Skin epidermis (tissue), 12 donors: ENCODE results near the gene CROCC2.

ENCODE experiments used
- H3K27ac ChIP-seq, 21 experiments: fragments of 200-600 bp; sonication (generic) in 11 of 21; one replicate each; pipeline ENCODE4 v1.5.0; 2020; ENCODE audit warnings: mild to moderate bottlenecking in 3 of 21, inconsistent platforms in 2 of 21, moderate library complexity in 2 of 21
- H3K4me3 ChIP-seq, 7 experiments: fragments of 200-600 bp; sonication (generic) in 2 of 7; one replicate each; pipeline ENCODE4 v1.5.0; 2020; ENCODE audit warnings: inconsistent platforms in 2 of 7, mild to moderate bottlenecking in 2 of 7, moderate library complexity in 1 of 7

Gene CROCC2

DNA sequence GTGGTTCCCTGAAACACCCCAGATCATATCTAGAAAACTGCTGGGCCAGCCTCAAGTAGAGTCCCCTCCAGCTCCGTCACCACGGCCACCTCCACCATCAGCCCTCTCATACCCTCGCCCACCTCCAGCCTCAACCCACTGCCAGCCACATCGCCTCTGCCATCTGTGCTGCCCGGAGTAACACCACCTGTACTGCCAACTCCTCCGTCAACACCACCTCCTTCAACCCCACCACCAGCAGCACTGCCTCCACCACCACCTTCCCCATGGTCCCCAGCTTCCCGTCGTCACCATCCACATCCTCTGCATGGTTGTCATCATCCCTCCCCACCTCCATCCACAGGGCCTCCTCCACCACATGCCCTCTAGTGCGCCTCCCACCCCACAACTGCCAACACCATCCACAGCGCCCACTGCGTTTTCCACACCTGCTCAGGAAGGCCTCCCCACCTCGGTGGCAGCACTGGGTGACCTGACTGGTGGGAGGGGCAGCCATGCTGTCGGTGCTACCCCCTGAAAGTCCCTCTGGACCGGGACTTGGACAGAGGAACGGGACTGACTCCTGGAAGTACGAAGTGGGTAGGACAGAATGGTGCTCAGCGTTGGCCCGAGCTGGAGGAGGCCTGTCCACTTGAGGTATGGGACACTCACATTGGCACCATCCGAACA is 93.9 kb downstream of the CROCC2 start:
- peak overlapping the region; percentile 20 to 54 (median 46) for H3K4me3 ChIP-seq
- peak overlapping the region in 8 of 21 experiments; percentile 51 to 93 (median 84) for H3K27ac ChIP-seq

DNA sequence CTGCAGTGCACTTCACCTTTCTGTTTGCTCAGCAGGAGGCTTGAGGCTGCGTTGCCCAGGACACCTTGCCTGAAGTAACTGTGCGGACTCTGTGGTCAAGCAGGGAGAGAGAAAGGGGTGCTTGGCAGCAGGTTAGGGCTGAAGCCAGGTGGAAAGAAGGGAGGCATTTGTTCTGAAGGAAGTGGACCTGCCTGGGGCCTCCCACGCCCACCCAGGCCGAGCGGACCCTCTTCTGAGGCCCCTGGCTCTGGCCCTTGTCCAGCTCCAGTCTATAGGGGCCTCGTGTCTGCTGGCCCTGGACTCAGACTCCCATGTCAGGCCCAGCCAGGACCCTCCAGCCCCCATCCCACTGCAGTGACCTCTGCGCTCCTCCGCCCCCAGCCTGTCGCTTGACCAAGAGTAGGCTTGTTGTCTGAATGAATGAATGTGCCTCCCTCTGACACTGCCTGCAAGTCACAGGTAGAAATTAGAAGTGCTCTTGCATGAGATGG is 94.7 kb downstream of the CROCC2 start:
- Histone ChIP-seq H3K27ac (peak overlapping the region in 2 of 21 experiments; percentile 10 to 87), H3K4me3 (peak overlapping the region in 2 of 7 experiments; percentile 49 to 54)

DNA sequence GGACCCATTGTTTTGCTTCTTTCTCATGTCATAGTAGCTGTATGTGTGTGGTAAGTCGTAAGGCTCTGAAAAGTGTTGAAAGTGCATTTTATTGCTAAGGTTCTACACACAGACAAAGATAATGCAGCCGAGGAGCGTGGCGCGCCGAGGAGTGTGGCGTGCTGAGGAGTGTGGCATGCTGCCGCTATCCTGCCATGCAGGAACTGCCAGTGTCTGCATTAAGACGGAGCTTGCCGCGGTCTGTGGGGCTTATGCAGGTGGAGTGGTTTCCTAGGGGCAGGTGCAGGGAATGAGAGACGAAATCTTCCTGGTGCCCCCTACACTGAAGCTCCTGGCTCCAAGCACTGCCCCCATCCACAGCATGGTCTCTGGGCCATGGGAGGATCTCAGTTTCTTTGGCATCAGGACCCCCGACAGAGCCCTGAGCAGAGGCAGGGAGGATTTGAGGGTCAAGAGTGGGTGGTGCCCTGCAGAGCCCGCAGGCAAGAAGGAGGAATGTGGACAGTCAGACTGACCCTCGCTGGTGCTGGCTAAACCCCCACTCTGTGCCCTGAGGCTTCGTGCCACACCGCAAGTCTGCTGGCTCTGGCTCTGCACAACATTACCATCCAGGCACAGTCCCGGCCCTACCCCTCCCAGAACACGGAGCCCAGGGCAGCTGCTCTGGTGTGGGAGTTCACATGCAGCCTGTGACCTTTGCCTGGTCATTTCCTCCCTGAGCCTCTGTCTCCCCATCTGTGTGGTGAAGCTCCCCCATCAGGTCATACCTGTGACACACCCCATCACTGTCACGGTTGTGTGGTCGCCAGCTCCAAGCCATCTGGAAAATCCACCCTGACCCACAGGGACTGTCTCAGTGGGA is 95.5 kb downstream of the CROCC2 start:
- H3K4me3 ChIP-seq, result peak overlapping the region in 1 of 7 experiments; percentile 54
- H3K27ac ChIP-seq, result peak overlapping the region in 1 of 21 experiments; percentile 25

DNA sequence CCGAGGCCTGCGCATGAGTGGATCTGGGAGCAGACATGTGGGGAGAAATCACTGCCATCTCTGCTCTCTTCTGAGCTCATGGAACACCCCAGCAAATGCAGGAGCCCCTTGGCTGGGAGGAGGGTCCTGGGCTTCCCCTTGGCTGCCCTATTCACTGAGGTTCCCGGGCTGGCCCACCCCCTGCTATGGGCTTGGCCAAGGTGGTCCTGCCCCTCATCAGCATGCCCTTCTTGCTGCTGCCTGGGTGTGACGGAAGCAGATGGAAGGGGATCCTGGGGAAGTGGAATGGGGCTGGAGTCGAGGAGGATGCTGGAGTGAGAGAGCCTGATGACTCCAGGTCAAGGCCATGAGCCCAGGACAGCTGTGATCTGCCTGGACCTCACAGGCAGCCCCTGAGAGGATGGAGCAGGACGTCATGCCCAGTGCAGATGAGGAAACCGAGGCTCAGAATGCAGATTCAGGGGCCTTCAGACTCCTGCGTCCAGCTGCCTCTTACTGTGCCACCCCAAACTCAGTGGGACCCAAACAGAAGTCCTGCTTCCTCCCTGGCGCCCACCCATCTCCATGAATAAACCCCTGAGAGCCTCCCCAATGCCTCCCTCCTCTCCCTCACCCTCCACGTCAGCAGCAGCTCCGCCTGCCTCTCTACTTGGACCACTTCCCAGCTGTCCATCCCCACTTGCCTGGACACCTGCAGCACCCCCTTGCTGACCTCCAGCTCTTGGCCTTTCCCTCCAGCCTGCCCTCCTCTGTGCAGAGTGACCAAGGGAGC is 96.3 kb downstream of the CROCC2 start:
- no peak overlapping the region for H3K4me3 ChIP-seq
- peak overlapping the region in 1 of 21 experiments; percentile 25 for H3K27ac ChIP-seq

DNA sequence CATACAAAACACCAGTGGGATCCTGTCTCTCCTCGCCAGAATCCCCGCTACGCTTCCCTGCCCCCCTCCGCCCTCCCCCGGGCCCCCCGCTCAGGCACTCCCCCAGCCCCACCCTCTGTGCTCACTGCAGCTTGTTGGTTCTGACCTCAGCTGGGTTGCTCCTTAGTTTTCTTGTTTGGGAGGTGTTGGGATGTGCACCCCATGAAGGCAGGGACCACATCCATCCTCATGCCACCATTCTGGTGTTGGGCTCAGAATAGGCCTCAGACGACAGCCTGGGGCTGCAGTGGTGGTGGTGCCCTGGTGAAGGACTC is 96.9 kb downstream of the CROCC2 start:
- no peak overlapping the region for H3K4me3 ChIP-seq

DNA sequence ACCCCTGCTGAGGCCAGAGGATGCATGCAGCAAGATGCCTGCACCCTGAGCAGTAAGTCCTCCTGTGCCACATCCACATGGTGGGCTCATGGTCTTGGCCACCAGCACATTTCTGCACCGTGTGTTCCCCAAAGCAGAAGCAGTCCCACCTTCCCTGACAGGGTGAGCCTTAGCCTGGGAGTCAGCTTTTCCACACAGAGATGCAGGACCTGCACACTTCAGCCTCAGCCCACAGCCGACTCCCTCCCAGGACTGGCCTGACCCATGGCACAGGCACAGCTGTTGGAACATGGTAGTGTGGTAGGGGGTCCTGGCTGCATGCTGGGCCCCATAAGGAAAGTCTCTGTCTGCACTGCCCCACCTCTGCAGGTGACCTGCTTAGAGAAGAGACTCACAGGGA is 97.2 kb downstream of the CROCC2 start:
- H3K27ac ChIP-seq, result no peak overlapping the region
- no peak overlapping the region for H3K4me3 ChIP-seq

More for the DNA sequence above, 96.9 kb downstream of the CROCC2 start:
- no peak overlapping the region for H3K27ac ChIP-seq

DNA sequence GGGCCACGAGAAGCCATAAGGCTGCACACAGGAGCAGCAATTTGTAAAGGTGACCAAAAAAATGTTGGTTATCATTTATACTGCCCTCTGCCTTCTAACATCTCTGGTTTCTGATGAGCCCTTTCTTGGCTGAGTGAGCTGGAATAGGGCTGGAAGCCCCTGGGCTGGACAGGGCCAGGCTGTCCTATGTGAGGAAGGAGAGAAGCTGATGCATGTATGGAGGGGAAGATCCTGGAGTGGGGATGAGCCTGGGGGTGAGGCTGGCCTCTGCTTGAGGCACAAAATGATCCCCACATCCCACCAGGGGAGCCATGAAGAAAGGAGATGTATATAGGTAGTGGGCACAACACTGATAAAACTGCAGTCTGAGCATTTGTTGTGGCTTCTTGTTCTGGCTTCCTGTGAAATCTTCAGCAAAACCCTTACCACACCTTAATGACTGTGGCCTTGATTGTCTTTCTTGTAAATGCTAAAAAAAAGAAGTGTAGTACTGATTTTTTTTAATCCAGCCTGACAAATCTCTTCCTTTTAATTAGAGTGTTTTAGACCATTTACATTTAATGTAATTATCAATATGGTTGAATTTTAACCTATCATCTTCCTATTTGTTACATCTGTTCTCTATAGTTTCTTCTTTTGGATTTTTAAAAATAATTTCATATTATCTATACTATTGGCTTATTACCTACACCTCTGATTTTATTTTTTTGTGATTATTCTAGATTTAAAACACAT is 97.9 kb downstream of the CROCC2 start:
- Histone ChIP-seq H3K27ac (no peak overlapping the region), H3K4me3 (no peak overlapping the region)

DNA sequence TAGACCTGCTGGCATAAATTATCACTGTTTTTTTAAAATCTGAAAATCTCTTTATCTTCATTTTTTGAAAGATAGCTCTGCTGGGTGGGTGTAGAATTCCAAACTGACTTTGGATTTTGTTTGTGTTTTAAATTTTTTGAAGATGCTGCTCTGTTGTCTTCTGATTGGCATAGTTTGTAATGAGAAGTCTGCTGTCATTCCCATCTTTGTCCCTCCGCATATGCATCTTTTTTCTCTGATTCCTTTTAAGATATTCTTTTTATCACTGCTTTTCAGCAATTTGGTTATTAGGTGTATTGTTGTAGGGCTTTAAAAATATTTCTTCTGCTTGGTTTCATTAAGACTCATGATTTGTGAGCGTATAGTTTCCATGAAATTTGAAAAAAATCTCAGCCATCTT is 99.4 kb downstream of the CROCC2 start:
- Histone ChIP-seq H3K27ac (no peak overlapping the region), H3K4me3 (no peak overlapping the region)

DNA sequence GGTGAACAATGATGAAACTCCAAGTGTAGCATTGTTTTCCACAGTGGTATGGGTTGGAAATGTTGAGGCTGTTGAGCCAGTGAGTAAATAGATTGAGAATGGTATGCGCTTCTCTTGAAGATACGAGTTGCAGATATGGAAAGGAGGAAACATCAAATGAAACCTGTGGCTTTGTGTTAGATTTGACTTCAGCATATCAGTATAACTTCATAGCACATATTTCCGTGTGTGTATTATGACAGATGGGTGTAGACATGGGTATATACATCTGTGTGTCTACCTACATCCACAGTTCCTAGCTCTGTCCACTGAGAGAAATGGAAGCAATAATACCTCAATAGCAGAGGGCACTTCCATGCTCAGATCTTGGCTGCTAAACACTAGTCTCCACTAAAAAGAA is 100.3 kb downstream of the CROCC2 start:
- Histone ChIP-seq H3K27ac (no peak overlapping the region), H3K4me3 (no peak overlapping the region)

DNA sequence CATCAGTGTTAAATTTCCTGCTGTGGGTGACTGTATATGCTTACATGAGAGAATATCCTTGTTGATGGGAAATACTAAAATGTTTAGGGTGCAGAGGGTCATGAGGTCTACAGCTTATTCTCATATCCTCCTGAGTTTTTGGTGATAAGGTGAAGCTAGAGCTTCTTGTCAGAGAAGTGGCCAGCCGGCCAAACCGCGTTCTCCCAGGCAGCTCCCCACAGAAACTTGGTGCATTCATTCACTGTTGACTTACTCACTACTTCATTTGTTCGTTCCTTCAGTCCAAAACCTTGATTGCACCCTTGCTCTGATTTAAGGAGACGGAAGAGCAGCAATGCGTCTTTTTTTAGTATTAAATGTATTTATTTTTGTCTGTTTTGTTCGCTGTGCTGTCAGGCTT is 101.0 kb downstream of the CROCC2 start:
- no peak overlapping the region for H3K27ac ChIP-seq
- H3K4me3 ChIP-seq, result no peak overlapping the region

DNA sequence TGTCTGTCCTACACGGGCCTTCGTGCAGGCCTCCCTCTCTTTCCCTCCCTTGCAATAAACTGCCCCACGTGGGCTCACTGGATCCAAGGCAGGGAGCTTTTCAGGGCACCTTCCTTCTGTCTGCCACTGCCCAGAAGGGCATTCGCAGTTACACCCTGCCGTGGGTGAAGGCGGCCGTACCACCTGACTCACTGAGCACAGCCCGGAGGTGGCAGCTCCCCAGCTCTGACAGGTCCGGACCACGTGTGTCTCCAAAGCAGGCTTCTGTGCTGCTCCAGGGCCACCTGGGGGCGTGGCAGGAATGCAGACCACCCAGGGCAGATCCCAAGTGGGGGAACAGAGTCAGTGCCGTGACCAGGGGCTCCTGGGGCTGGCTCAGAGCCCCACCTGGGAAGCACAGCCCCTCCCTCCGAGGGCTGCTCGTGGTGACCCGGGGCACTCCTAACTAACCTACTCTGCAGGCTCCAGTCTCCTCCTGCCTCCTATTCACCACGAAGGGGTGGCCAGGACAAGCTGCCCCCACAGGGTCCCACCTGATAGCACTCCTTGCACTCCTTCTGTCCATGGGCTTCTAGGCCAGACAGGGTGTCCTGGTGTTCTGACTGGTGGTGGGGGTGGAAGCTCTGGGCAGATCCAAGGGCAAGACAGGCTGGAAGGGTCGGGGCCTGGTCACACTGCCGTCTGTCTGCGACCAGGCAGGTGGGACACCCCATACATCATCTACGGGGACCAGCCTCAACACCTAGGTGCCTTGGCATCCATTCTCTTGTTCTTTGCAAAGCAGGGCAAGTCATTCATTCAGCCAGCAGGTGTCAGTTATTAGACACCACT is 102.0 kb downstream of the CROCC2 start:
- H3K27ac ChIP-seq, result no peak overlapping the region
- no peak overlapping the region for H3K4me3 ChIP-seq

DNA sequence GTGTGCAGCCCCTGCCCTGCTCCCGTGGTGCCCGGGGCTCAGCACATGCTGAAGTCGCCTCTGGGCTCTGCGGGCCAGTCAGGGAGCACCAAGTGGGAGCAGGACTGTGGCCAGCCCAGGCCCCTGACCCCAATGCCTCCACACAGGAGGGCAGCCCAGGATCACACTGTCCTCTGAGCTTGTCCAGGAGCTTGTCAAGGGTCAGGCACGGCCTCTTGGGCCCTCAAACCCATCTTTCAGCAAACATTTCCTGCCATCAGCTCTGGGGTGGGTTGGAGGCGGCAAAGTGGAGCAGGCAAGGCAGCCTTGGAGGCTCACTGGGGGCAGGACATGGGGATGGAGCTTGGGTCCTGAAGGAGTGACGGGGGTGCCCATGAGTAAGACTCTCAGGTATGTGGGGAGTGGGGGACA is 102.6 kb downstream of the CROCC2 start:
- H3K27ac ChIP-seq, result peak overlapping the region in 2 of 21 experiments; percentile 62 to 70
- H3K4me3 ChIP-seq, result no peak overlapping the region

DNA sequence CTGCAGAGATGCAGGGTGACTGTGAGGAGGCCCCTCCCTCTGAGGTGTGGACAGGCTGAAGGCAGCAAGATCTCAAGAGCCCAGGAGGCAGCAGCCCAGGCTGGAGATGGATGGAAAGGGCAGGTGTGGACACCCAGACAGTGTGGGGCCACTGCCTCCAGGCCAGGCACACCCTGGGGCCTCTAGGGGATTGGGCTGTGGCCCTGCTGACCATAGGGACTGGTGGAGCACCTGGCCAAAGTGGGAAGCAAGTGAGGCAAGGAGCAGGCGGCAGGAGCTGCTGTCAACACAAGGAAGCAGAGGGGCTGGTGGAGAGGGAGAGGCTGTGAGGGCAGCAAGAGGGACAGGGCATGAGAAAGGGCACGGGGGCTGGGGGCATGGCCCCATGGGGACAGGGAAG is 103.1 kb downstream of the CROCC2 start:
- Histone ChIP-seq H3K27ac (peak overlapping the region in 11 of 21 experiments; percentile 12 to 73 (median 62)), H3K4me3 (no peak overlapping the region)

DNA sequence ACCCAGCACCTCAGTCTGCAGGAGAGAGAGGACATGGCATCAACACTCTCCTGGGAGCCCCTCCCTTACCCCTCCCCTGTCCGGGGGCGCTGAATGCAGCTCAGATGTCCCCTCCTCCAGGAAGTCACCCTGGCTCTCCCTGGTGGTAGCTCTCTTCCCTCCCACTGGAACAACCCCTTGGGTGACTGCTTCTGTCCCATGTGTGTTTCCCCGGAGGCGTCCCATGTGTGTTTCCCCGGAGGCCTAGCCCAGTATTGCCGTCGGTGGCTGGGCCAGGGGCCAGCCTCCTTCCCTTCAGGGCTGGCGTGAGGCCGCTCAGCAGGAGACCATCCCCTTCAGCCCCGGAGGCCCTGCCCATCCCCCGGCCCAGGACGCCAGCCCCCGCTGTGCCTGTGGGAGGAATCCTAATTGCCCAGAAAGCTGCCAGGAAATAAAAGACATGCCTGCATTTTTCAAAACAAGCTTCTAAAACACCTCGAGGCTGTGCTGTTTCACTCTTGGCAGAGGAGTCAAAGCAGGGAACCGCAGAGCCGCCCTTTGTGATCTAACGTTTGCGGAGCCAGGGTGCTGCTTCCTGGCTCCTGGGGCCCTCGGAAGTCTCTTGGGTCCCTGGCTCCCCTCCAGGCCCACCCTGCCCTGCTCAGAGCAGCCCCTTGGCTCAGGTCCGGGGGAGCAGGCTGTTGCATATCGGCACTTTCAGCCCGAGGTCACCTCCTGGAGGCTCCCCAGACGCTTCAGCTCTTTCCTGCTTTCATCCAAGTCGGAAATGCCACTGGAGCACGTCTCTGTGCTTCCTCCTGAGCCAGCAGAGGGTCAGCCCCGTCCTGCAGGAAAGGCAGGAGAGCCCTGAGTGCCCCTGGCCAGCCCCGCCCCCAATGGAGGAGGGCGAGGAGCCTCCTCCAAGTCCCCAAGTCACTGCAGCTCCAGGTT is 103.7 kb downstream of the CROCC2 start:
- Histone ChIP-seq H3K4me3 (peak overlapping the region in 3 of 7 experiments; percentile 2 to 14 (median 5)), H3K27ac (peak overlapping the region in 16 of 21 experiments; percentile 10 to 74 (median 58))

DNA sequence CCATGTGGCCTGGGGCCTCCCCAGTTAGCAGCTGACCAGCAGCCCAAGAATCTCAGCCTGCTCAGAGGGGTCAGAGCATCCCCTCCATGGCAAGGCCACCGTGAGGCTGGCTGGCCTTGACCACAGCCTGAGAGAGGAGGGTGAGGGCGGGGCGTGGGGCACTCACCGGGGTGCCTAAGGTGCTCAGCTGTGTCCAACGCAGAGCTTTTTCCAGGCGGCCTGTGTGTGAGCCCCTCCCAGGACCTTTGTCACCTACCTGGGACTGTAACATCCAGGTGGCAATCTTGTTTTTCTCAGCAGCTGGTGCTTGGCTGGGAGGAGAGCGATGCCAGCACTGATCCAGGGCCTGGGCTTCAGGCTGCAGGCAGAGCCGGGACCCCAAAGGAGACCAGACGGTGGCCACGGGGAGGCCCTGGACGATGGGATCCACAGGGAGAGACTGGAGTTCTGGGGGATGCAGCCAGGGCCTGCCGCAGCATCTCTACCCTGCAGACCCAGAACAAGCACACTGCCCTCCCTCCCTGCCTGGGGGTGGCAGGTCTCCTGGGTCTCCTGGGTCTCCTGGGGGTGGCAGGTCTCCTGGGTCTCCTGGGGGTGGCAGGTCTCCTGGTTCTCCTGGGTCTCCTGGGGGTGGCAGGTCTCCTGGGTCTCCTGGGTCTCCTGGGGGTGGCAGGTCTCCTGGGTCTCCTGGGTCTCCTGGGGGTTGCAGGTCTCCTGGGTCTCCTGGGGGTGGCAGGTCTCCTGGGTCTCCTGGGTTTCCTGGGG is 104.6 kb downstream of the CROCC2 start:
- Histone ChIP-seq H3K4me3 (no peak overlapping the region), H3K27ac (peak overlapping the region in 16 of 21 experiments; percentile 10 to 74 (median 58))

DNA sequence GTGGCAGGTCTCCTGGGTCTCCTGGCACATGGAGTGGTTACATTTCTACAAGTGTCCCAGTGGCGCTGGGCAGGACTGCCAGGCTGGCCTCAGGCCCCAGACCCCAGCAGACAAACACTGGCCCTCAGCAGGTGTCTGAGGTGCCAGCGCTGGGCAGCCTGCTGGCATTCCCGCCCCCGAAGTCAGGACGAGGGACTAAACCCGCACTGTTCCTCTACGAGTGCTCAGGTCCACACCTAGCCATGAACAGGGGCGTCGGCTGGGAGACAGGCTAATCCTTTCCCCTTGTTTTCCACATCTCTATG is 105.1 kb downstream of the CROCC2 start:
- H3K27ac ChIP-seq, result no peak overlapping the region
- no peak overlapping the region for H3K4me3 ChIP-seq
